ENCODE results near the gene CORO2A.
"Not testable (repeated sequence)": the region's sequence is repeated elsewhere in the genome, so short reads cannot be mapped to it uniquely, and the experiment has no call there.

The CORO2A gene

DNA sequence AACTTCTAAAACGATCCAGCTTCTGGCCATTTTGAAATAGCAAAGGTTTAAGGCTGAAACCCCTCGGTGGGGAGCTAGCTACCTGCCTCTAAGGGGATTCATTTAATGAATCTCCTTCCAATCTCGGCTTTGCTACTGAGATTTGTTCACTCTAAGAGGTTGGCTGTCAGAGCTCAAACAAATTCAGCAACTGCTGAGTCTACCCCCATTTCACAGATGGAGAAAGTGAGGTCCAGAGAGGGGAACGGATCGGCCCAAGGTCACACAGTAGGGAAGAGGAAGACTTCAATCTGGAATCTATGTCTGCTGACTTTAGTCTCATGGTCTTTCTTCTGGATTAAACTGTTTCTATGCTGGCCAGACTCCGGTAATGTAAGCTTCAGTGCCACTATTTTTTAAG is 3.0 kb downstream of the CORO2A start:
- DNase-seq, result no peak

- DNase-seq, result no peak
These were observed 4.5 kb downstream of the CORO2A start for GRCh38 chr9:98187926-98188325.

- no peak for DNase-seq
These were observed 6.2 kb downstream of the CORO2A start for GRCh38 chr9:98186236-98186635.

DNA sequence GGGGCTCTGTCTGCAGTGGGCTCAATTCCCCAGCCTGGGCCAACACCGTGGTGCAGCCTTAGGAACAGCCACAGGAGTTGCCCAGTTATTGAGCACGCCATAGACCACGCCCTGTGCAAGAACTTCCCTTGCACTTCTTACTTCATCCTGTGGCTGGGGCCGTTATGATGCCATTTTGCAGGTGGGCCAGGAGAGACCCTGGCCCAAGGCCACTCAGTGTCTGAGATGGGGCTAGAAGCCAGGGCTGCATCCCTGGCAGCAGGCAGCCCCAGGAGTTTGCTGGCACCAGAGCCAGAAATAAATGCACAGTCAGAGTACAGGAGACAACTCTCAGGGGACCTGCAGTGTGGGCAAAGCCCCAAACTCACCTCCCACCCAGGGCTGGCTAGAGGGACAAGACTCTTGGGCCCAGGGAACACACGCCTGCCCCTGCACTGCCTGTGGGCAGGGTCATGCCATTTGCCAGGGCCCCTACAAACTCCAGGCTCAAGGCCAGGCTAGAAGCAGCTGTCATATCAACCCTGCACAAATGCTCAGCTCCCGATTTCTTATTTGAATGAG is 6.7 kb downstream of the CORO2A start:
- no peak for DNase-seq

GRCh38 chr9:98185021-98185567 is 7.3 kb downstream of the CORO2A start:
- DNase-seq, result no peak

GRCh38 chr9:98184326-98184725 is 8.1 kb downstream of the CORO2A start:
- no peak for DNase-seq

DNA sequence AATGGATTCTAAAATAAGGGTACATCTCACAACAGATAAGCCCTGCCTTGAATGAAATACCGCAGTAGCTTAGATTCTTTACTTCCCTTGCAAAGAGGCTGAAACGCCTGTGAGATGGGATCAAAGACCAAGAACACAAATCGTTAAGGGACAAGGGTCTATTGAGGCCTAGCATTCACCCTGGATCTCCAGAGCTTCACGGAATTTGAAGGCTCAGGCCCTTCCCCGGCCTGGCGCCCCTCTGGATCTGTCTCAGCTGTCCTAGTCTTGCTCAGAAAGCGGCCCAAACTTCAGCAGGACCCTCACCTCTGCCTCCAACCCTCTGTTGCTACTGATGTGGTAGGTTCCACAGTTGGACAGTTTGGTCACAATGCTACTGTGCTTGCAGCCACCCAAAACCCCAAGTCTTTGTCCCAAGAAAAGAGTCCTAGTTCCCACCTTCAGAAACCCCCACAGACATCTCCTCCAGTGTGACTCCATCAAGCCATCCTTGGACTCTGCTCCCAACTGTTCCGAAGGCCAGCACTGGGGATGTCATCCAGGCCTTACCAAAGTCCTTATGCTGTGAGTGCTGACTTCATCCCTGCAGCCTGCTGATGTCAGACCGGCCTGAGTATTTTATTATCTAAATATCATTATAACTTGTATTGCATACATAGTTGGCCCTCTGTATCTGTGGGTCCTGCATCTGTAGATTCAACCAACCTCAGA is 9.4 kb downstream of the CORO2A start:
- DNase-seq, result no peak

DNA sequence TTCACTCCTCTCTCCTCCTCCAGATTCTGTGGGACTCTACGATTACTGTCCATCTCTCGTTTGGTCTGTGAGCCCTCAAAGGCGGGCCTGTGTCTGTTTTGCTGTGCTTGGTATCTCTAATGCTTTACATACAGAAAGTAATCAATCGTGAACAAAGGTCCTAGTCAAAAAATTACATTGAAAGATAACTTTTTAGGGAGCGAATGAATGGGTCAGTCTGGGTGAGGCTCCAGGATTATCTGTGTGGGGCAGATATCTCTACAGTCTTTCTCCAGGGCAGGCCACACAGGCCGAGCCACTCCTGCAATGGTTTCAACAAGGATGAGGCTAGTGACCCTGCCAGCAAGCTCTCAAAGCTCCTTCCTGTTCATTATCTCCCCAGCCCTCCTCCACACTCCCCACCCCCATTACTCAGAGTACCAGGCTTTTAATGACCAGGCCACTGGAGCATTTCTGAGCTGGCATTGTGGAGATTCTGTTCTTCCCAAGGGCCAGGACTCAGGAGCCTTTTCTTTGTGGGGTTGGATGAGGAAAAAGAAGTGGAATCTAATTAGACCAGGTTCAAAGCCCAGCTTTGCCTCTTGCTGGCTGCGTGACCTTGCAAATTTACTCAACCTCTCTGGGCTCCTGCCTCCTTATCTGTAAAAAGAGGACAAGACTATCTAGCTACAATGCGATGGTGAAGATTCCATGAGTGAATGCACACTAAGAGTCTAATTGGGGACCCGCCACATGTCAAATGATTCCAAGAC is 10.2 kb downstream of the CORO2A start:
- DNase-seq, result no peak

DNA sequence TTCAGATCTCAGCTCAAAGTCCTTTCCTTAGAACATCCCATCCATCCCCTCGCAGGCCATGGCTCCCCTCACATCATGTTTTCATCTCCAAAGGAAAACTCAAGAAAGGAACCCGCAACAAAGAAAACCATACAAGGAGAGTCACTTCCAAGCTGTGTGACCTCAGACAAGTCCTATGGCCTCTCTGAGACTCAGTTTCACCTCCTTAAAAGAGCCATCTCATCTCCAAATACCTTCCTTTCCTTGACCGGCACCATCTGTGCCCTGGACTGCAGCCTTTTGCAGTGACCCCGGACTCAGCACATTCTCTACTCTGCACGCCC is 10.7 kb downstream of the CORO2A start:
- DNase-seq, result no peak

DNA sequence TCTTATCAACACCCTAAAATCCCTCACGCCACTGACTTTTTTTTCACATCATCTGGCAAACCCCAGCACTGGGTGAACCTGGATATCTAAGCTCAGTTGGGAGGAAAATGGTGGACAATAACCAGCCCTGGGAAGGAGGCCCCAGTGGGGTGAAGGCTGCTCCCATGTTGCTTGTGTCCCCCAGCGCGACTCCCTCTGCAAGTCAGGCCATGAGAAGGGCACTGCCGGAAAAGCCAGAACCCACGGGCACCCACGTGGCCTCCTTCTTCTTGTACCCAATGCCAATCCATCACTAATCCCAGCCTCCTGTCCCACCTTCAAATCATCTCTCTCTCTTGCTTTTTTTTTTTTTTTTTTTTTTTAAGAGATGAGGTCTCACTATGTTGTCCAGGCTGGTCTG is 11.4 kb downstream of the CORO2A start:
- DNase-seq, result no peak

DNA sequence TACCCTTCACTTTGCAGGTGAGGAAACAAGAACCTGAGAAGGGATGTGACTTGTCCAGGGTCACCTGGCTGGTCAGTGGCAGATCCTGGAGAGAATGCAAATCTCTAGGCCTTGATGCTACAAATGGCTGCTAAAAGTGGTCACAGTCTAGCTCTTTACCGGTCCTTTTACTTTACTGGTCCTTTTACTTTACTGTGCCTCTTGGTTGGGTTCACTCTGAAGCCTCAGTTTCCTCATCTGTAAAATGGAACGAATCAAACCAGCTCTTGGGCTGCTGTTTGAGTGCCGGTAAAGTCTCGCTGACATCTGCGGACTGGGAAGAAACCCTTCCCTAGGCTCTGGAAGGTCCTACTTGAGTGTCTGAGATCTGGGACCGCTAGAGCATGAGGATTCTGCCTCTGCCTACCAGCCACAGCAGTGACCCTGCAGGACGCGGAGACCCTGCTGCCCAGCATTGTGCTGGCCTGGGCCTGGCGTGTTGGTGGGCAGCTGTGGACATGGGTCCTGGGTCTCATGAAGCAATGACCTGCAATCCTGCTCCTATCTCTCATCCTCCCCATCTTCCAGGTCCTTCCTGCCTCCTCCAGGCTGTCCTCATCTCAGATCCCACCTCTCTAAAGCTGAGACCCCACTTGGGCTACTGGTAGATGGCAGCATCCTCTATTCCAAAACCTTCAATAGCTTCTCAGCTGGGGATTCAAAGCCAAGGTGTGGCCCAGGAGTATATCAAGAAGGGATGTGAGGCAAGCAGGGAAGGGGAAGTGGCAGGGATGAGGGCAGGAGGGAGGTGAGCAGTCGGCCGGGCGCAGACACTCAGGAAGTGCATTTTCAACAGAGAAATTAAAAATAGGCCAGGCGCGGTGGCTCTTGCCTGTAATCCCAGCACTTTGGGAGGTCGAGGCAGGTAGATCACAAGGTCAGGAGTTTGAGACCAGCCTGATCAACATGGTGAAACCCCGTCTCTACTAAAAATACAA is 13.3 kb downstream of the CORO2A start:
- no peak for DNase-seq

DNA sequence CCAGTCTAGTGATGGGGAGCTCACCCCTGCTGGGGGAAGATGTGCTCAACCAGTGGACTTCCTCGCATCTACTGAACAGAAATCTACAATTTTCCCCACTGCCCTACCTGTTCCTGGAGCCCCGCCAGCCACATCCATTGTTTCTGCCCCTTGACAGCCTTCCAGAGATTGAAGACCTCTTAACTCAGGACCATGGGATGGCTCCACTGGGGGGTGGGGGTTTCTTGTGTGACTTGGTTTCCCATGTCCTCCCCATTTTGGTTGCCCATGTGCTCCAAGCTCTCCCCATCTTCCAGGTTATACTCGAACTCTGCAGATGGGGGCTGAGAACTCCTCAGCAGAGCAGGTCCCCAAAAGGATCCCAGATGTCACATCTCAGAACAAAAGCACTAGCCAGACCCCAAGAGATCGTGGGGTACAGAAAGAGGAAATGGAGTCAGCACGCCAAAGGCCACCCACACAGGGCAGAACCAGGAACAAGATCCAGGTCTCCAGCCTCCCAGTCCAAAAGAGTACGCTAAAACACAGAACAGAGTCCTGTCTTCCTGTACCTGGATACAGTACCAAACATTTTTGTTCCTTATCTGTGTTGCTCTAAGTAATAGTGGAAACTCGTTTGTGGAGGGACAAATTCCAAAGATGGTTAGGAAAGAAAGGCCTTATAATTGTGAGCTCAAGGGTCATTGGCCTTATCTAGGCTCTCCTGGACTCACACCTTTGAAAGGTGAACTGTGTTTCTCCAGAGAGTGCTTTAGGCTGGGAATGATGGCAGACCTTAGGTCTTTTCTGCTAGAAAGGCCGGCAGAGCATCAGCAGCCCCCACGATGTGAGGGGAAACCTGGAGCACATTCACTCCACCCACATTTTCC is 15.8 kb downstream of the CORO2A start:
- no peak for DNase-seq

DNA sequence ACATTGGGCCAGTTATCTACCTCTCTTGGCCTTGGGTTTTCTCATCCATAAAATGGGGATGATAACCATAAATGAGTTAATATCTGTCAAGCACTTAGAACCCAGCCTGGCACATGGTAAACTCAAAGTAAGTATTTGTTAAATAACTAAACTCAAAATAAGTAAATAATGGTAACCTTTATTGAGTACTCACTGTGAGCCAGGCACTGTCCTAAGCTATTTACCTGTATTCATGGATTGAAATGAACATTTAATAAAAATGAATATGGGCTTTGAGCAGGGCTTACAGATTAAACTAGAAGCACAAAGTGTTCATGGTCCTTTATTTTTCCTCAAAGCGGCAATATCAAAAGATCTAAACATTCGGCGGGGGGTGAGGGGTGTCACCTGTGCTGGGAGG is 16.7 kb downstream of the CORO2A start:
- DNase-seq, result no peak

- DNase-seq, result no peak
These were observed 17.3 kb downstream of the CORO2A start for GRCh38 chr9:98175028-98175569.

DNA sequence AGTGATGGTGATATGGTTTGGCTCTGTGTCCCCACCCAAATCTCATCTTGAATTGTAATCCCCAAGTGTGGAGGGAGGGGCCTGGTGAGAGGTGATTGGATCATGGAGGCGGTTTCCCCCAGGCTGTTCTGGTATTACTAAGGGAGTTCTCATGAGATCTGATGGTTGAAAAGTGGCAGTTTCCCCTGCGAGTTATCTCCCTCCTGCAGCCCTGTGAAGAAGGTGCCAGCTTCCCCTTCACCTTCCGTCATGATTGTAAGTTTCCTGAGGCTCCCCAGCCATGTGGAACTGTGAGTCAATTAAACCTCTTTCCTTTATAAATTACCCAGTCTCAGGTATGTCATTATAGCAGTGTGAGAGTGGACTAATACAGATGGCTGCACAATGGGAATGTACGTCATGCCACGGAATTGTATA is 17.9 kb downstream of the CORO2A start:
- DNase-seq, result not testable (repeated sequence)

- DNase-seq, result no peak
These were observed 19.3 kb downstream of the CORO2A start for GRCh38 chr9:98173181-98173580.

GRCh38 chr9:98172604-98173003 is 19.8 kb downstream of the CORO2A start:
- no peak for DNase-seq

DNA sequence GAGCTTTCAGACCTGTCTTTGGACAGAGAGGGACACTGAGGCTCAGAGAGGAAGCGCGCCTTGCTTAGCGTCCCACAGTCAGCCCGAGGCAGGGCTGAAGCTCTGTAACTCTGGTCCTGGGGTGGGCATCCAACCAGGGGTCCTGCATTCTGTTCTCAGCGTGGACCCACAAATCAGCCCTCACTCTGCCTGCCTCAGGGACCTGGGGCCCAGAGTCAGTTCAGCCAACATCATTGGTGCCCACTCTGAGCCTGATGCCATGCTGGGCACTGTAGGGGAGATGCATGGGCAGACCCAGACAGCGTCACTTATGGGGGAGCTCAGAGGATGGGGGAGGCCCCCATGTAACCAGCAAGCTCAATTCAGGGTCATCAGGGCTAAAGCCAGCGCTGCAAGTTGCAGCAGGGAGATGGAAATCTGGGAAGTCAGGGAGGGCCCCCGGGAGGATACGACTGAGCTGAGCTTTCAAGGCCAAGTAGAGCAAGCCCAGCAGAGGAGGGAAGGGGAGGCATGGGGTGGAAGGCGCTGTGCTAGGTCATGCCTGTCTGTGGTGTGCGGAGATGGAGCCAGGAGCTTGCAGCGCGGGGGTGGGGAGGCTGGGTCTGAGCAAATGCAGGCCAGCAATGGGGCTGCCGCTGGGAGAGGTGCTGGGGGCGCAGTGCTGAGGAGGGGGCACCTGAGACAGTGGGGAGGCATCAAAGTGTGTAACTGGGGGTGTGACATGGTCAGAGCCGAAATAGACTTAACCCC is 21.1 kb downstream of the CORO2A start:
- DNase-seq, result no peak

DNA sequence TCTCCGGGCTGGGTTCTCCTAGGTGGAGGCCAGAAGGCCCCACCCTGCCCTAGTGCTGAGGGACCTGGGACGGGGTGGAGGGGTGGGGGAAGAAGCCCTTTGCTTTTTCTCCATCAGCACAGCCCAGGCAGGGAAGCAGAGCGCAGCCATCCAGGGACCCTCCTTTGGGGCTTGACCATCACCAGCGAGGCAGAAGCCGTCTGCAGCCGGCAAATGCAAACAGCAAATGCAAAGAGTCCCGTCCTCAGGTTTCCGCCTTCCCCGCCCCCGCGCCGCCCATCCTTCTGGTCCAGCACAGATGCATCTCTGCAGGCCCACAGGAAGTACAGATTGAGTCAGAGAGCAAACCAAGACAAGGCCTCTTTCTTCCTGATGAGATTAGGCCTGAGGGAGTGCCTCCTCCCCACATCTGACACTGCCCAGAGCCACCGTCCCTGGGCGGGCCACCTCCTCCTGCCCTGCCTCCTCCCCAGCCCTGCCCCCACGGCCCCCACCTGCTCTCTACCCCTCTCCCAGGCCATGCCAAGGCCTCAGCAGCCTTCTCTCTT is 23.4 kb downstream of the CORO2A start:
- DNase-seq, result no peak

GRCh38 chr9:98168153-98168780 is 24.2 kb downstream of the CORO2A start:
- no peak for DNase-seq
